ENCODE data around the gene EFCAB12. TPM values are rescaled to one million over a fixed set of nuclear protein-coding genes. Genes with fewer than 3 reads are reported as not detected.

Gene EFCAB12
- total and polyA plus RNA-seq, 10 of the 15 experiments (the other 5 are each of a cell fraction or from before 2014, with no cell fraction given), result 0.02 to 0.85 (median 0.33) TPM

GRCh38 chr3:129446926-129447325 lies 18.5 kb upstream of the EFCAB12 start:
- TF ChIP-seq, protein P1, sequence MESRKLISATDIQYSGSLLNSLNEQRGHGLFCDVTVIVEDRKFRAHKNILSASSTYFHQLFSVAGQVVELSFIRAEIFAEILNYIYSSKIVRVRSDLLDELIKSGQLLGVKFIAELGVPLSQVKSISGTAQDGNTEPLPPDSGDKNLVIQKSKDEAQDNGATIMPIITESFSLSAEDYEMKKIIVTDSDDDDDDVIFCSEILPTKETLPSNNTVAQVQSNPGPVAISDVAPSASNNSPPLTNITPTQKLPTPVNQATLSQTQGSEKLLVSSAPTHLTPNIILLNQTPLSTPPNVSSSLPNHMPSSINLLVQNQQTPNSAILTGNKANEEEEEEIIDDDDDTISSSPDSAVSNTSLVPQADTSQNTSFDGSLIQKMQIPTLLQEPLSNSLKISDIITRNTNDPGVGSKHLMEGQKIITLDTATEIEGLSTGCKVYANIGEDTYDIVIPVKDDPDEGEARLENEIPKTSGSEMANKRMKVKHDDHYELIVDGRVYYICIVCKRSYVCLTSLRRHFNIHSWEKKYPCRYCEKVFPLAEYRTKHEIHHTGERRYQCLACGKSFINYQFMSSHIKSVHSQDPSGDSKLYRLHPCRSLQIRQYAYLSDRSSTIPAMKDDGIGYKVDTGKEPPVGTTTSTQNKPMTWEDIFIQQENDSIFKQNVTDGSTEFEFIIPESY (IDR thresholded peaks at IDR 0.05), result no peak
- TF ChIP-seq DPF2 (IDR thresholded peaks at IDR 0.05) (no peak), NFYA (IDR thresholded peaks at IDR 0.05; ENCODE audit: borderline replicate concordance, low read depth, low read length) (no peak), GATAD2B (conservative IDR thresholded peaks at IDR 0.05; ENCODE audit: low read depth) (no peak), RB1 (IDR thresholded peaks at IDR 0.05; ENCODE audit: borderline replicate concordance) (no peak), HDAC2 (IDR thresholded peaks at IDR 0.05) (no peak), BHLHE40 (IDR thresholded peaks at IDR 0.05; ENCODE audit: borderline replicate concordance in 1 of 2, low read depth in 2 of 2, low read length in 1 of 2) (no peak), NR2F1 (conservative IDR thresholded peaks at IDR 0.05) (no peak), FOXM1 (IDR thresholded peaks at IDR 0.05; ENCODE audit: low read depth, low read length) (no peak)
- TF ChIP-seq, protein P2, sequence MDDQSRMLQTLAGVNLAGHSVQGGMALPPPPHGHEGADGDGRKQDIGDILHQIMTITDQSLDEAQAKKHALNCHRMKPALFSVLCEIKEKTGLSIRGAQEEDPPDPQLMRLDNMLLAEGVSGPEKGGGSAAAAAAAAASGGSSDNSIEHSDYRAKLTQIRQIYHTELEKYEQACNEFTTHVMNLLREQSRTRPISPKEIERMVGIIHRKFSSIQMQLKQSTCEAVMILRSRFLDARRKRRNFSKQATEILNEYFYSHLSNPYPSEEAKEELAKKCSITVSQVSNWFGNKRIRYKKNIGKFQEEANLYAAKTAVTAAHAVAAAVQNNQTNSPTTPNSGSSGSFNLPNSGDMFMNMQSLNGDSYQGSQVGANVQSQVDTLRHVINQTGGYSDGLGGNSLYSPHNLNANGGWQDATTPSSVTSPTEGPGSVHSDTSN (IDR thresholded peaks at IDR 0.05; ENCODE audit: insufficient replicate concordance, low read depth, low read length), result no peak
- TF ChIP-seq, protein P3, sequence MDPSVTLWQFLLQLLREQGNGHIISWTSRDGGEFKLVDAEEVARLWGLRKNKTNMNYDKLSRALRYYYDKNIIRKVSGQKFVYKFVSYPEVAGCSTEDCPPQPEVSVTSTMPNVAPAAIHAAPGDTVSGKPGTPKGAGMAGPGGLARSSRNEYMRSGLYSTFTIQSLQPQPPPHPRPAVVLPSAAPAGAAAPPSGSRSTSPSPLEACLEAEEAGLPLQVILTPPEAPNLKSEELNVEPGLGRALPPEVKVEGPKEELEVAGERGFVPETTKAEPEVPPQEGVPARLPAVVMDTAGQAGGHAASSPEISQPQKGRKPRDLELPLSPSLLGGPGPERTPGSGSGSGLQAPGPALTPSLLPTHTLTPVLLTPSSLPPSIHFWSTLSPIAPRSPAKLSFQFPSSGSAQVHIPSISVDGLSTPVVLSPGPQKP (IDR thresholded peaks at IDR 0.05; ENCODE audit: low read depth, low read length), result no peak
- TF ChIP-seq, protein P4, sequence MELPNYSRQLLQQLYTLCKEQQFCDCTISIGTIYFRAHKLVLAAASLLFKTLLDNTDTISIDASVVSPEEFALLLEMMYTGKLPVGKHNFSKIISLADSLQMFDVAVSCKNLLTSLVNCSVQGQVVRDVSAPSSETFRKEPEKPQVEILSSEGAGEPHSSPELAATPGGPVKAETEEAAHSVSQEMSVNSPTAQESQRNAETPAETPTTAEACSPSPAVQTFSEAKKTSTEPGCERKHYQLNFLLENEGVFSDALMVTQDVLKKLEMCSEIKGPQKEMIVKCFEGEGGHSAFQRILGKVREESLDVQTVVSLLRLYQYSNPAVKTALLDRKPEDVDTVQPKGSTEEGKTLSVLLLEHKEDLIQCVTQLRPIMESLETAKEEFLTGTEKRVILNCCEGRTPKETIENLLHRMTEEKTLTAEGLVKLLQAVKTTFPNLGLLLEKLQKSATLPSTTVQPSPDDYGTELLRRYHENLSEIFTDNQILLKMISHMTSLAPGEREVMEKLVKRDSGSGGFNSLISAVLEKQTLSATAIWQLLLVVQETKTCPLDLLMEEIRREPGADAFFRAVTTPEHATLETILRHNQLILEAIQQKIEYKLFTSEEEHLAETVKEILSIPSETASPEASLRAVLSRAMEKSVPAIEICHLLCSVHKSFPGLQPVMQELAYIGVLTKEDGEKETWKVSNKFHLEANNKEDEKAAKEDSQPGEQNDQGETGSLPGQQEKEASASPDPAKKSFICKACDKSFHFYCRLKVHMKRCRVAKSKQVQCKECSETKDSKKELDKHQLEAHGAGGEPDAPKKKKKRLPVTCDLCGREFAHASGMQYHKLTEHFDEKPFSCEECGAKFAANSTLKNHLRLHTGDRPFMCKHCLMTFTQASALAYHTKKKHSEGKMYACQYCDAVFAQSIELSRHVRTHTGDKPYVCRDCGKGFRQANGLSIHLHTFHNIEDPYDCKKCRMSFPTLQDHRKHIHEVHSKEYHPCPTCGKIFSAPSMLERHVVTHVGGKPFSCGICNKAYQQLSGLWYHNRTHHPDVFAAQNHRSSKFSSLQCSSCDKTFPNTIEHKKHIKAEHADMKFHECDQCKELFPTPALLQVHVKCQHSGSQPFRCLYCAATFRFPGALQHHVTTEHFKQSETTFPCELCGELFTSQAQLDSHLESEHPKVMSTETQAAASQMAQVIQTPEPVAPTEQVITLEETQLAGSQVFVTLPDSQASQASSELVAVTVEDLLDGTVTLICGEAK (IDR thresholded peaks at IDR 0.05; ENCODE audit: borderline replicate concordance), result no peak
- H3K27ac ChIP-seq (ENCODE audit: control insufficient read depth, insufficient read depth), result no peak overlapping the region
- no peaks in the 10 kb centered on the region for H3K9me3 ChIP-seq (replicated peaks; ENCODE audit: control insufficient read depth, insufficient read depth, low read length)
- H3K79me2 ChIP-seq (ENCODE audit: control insufficient read depth, insufficient read depth, low read length), result no peaks in the 10 kb centered on the region
- ATAC-seq (no peak), DNase-seq (ENCODE audit: low read depth, low spot score) (no peak), FAIRE-seq (no peak)
- ChIA-PET SMC1A (ENCODE audit: uncharacterized antibody, unreplicated experiment) (interaction anchor here (1.4 kb wide), 1 partner anchor 17 kb away, joined by 5 read pairs; no protein-coding TSS in a partner anchor), RAD21 (ENCODE audit: unreplicated experiment) (no interaction called here), CTCF (no interaction called here), POLR2A (no interaction called here)
- BruUV-seq (replicated peaks), result no TSS peak
- 0 out of 2 replicates have a peak, but pooled peaks cover under 1% of the 10 kb centered on the region for H3K4me1 ChIP-seq (ENCODE audit: control insufficient read depth, insufficient read depth, low read length)
- WGBS (ENCODE audit: insufficient coverage, insufficient replicate concordance, low lambda C conversion rate, missing lambda C conversion rate), result 46% methylated on average over 1 of the region's 1 CpG
- in situ Hi-C loops (cut with MboI) (no loop called here), intact Hi-C loops (cut with micrococcal nuclease; ENCODE audit: unreplicated experiment) (no loop called here)
- H4K20me1 ChIP-seq (ENCODE audit: control insufficient read depth, insufficient read depth), result no peaks in the 10 kb centered on the region
- H3K27me3 ChIP-seq (replicated peaks in 1 of 2; ENCODE audit: control insufficient read depth in 2 of 2, insufficient read depth in 2 of 2, low read length in 1 of 2), result no peaks in the 10 kb centered on the region
- H3K4me2 ChIP-seq (ENCODE audit: control insufficient read depth, insufficient read depth), result no peak overlapping the region
- no peaks in the 10 kb centered on the region for H3K36me3 ChIP-seq (ENCODE audit: control insufficient read depth in 2 of 2, insufficient read depth in 2 of 2, low read length in 1 of 2)
- no peak overlapping the region for H3K4me3 ChIP-seq
- no peak overlapping the region for H3K9ac ChIP-seq (ENCODE audit: control insufficient read depth, insufficient read depth, low read length)
- no peak overlapping the region for H2AFZ ChIP-seq (ENCODE audit: control insufficient read depth, low read depth, low read length)

Data from GM12878 (cell line).